Measurements from ENCODE around the gene OR2M2. TPM values are rescaled to one million over a fixed set of nuclear protein-coding genes. Genes with fewer than 3 reads are reported as not detected.

The OR2M2 gene, protein sequence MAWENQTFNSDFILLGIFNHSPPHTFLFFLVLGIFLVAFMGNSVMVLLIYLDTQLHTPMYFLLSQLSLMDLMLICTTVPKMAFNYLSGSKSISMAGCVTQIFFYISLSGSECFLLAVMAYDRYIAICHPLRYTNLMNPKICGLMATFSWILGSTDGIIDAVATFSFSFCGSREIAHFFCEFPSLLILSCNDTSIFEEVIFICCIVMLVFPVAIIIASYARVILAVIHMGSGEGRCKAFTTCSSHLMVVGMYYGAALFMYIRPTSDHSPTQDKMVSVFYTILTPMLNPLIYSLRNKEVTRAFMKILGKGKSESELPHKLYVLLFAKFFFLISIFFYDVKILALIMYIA
- total RNA-seq, result not detected
- not detected for polyA plus RNA-seq (2013, experiment 1 of 2)
- not detected for polyA plus RNA-seq (2013, experiment 2 of 2)
- long read RNA-seq, experiment 1, result 0 reads
- long read RNA-seq, experiment 2, result 0 reads
- long read RNA-seq, experiment 3, result 0 reads
- long read RNA-seq, experiment 4, result 0 reads

DNA sequence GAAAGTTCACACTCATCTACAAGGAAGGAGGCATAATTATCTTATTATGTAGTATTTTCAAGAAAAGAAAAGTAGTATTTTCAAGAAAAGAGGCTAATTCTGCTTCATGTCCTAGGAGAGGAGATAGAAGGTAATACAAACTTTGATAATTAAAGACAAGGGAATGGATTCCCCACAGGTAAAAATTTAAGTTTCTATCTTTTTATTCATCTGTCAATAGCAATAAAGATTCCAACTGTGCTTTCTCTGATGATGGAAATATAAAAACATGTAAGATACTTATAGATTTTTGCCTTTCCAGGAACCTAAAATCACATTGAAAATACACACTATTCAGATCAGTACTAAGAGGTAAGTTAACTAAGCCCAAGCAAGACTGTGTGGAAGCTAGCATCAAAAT, at the start of gene OR2M2:
TSS of gene OR2M2 (plus strand) at position 301 of the 400 bp plus-strand sequence. CDS start 5,165 bp downstream, outside the sequence.
- H3K27ac Mint-ChIP-seq, result no peak within 1 kb of the TSS
- H3K4me3 Mint-ChIP-seq, result no peak within 1 kb of the TSS
- no peak for DNase-seq
- H3K36me3 Mint-ChIP-seq (ENCODE audit: low read depth), result no peaks in the 10 kb centered on the region
- Histone ChIP-seq H3K4me1 (ENCODE audit: control insufficient read depth, insufficient read depth, low read length) (no peaks in the 10 kb centered on the region), H3K27me3 (ENCODE audit: control insufficient read depth, insufficient read depth, low read length, poor library complexity, severe bottlenecking) (no peaks in the 10 kb centered on the region), H3K9ac (ENCODE audit: extremely low read depth, low read length, poor library complexity, severe bottlenecking) (no peak within 1 kb of the TSS), H3K4me3 (ENCODE audit: low read length) (no peak within 1 kb of the TSS), H3K36me3 (ENCODE audit: control insufficient read depth, insufficient read depth, low read length) (no peaks in the 10 kb centered on the region), H3K27ac (ENCODE audit: low read depth, low read length) (no peak within 1 kb of the TSS), H3K9me3 (ENCODE audit: control insufficient read depth, low read length) (peaks cover 59% of the 10 kb centered on the region)
- no peaks in the 10 kb centered on the region for H3K4me1 Mint-ChIP-seq
- H3K9me3 Mint-ChIP-seq, result peaks cover 57% of the 10 kb centered on the region
- no peaks in the 10 kb centered on the region for H3K27me3 Mint-ChIP-seq (ENCODE audit: insufficient read depth)
- TF ChIP-seq, protein P1, sequence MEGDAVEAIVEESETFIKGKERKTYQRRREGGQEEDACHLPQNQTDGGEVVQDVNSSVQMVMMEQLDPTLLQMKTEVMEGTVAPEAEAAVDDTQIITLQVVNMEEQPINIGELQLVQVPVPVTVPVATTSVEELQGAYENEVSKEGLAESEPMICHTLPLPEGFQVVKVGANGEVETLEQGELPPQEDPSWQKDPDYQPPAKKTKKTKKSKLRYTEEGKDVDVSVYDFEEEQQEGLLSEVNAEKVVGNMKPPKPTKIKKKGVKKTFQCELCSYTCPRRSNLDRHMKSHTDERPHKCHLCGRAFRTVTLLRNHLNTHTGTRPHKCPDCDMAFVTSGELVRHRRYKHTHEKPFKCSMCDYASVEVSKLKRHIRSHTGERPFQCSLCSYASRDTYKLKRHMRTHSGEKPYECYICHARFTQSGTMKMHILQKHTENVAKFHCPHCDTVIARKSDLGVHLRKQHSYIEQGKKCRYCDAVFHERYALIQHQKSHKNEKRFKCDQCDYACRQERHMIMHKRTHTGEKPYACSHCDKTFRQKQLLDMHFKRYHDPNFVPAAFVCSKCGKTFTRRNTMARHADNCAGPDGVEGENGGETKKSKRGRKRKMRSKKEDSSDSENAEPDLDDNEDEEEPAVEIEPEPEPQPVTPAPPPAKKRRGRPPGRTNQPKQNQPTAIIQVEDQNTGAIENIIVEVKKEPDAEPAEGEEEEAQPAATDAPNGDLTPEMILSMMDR (conservative IDR thresholded peaks at IDR 0.05), result no peak

DNA sequence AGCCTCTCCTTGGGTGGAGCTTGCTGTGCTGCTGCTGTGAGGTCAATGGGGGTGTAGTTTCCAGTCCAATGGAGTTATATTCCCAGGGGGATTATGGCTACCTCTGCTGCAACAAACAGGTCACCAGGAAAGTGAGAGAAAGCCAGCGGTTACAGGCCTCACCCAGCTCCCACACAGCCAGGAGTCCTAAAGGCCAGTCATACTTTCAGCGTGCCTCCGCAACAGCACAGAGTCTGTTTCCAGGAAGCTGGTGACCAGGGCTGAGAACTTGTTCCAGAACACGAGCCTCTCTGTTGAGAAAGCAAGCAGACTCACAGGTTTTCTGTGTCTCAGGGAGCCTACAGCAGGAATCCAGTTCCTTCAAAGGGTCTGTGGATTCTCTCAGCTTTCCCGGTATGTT, 47.0 kb upstream of the OR2M2 start:
- no peaks in the 10 kb centered on the region for H3K4me1 Mint-ChIP-seq

DNA sequence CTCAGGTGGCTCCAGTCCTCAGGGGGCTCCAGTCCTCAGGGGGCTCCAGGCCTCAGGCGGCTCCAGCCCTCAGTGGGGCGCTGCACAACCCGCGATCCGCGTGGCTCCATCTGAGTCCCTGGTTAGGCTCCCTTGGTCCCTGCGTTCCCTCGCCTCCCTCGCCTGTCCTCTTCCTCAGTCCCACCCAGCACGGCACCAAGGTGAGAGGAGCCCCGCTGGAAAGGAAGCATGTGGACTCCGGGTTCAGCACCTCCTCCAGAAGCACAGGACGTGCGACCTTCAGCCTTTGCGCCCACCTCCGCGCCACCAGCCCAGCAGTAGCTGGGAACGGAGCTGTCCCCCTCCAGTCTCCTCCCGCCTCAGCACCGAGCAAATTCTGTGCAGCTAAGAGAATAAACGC, 37.8 kb upstream of the OR2M2 start:
- TF ChIP-seq, protein P1 (conservative IDR thresholded peaks at IDR 0.05), result no peak
- H3K36me3 ChIP-seq (ENCODE audit: control insufficient read depth, insufficient read depth, low read length), result no peaks in the 10 kb centered on the region
- DNase-seq, result no peak
- no peaks in the 10 kb centered on the region for H3K27me3 ChIP-seq (ENCODE audit: control insufficient read depth, insufficient read depth, low read length, poor library complexity, severe bottlenecking)
- 86 to 90% methylated on average over 9 to 21 of the region's 21 CpGs for WGBS, 2 experiments (ENCODE audit: insufficient coverage in 1 of 2, insufficient read length in 1 of 2)
- H3K27ac Mint-ChIP-seq, result no peak overlapping the region
- H3K9me3 Mint-ChIP-seq, result peaks cover 83% of the 10 kb centered on the region
- no peak overlapping the region for H3K4me3 Mint-ChIP-seq
- no peak overlapping the region for H3K9ac ChIP-seq (ENCODE audit: extremely low read depth, low read length, poor library complexity, severe bottlenecking)
- H3K27me3 Mint-ChIP-seq (ENCODE audit: insufficient read depth), result no peaks in the 10 kb centered on the region
- H3K4me3 ChIP-seq (ENCODE audit: low read length), result no peak overlapping the region
- H3K9me3 ChIP-seq (ENCODE audit: control insufficient read depth, low read length), result peaks cover 77% of the 10 kb centered on the region
- H3K27ac ChIP-seq (ENCODE audit: low read depth, low read length), result no peak overlapping the region
- no peaks in the 10 kb centered on the region for H3K4me1 ChIP-seq (ENCODE audit: control insufficient read depth, insufficient read depth, low read length)
- H3K4me1 Mint-ChIP-seq, result no peaks in the 10 kb centered on the region
- H3K36me3 Mint-ChIP-seq (ENCODE audit: low read depth), result no peaks in the 10 kb centered on the region

More for the DNA sequence above, 47.0 kb upstream of the OR2M2 start:
- no peak for DNase-seq
- H3K27me3 Mint-ChIP-seq (ENCODE audit: insufficient read depth), result no peaks in the 10 kb centered on the region
- H3K4me1 ChIP-seq (ENCODE audit: control insufficient read depth, insufficient read depth, low read length), result no peaks in the 10 kb centered on the region
- H3K9ac ChIP-seq (ENCODE audit: extremely low read depth, low read length, poor library complexity, severe bottlenecking), result no peak overlapping the region
- H3K36me3 ChIP-seq (ENCODE audit: control insufficient read depth, insufficient read depth, low read length), result no peaks in the 10 kb centered on the region
- 75 to 79% methylated on average over 4 to 5 of the region's 5 CpGs for WGBS, 2 experiments (ENCODE audit: insufficient coverage in 1 of 2, insufficient read length in 1 of 2)
- H3K9me3 Mint-ChIP-seq, result peaks cover 96% of the 10 kb centered on the region
- no peak overlapping the region for H3K27ac ChIP-seq (ENCODE audit: low read depth, low read length)
- no peak overlapping the region for H3K27ac Mint-ChIP-seq
- peaks cover 94% of the 10 kb centered on the region for H3K9me3 ChIP-seq (ENCODE audit: control insufficient read depth, low read length)
- no peak overlapping the region for H3K4me3 Mint-ChIP-seq
- no peaks in the 10 kb centered on the region for H3K27me3 ChIP-seq (ENCODE audit: control insufficient read depth, insufficient read depth, low read length, poor library complexity, severe bottlenecking)
- TF ChIP-seq, protein P1 (conservative IDR thresholded peaks at IDR 0.05), result no peak
- no peaks in the 10 kb centered on the region for H3K36me3 Mint-ChIP-seq (ENCODE audit: low read depth)
- no peak overlapping the region for H3K4me3 ChIP-seq (ENCODE audit: low read length)

Measured in endodermal cell (in vitro differentiated cells).